GM18951 (cell line): ENCODE data around the gene UBE2Q2.
A peak's percentile ranks its signal among the peaks of the same experiment; 100 is the strongest.
"Not testable (repeated sequence)": the region's sequence is repeated elsewhere in the genome, so short reads cannot be mapped to it uniquely, and the experiment has no call there.

Source experiments
- POLR2A ChIP-seq: IDR thresholded peaks from 4 replicates; pipeline ENCODE4 v1.6.1; 2011; ENCODE audit warnings: mild to moderate bottlenecking; ENCODE audit not compliant: insufficient read length, insufficient read depth; ENCODE audit errors: extremely low read depth
- in situ Hi-C: fragments of 300-500 bp; cut with MboI; formaldehyde crosslinking; loops from one replicate; pipeline ENCODE4 v1.12.0; 2022; ENCODE audit warnings: low sequenced_read_pairs, mixed read lengths, inconsistent platforms; ENCODE audit not compliant: unreplicated experiment

The UBE2Q2 gene

GRCh38 chr15:75835990-75836958, 7.0 kb upstream of the UBE2Q2 start:
- TF ChIP-seq POLR2A: no peak
- in situ Hi-C loops: no loop called here

- no peak for TF ChIP-seq POLR2A
- in situ Hi-C loops: no loop called here
These were observed 6.3 kb upstream of the UBE2Q2 start for GRCh38 chr15:75836959-75837334.

- no peak for TF ChIP-seq POLR2A
- in situ Hi-C loops: no loop called here
These were observed 2.6 kb upstream of the UBE2Q2 start for GRCh38 chr15:75840659-75841058.

- in situ Hi-C loops: no loop called here
- no peak for TF ChIP-seq POLR2A
These were observed 1.6 kb upstream of the UBE2Q2 start for GRCh38 chr15:75841626-75842025.

- TF ChIP-seq POLR2A: peak; percentile 31
These were observed 683 bp downstream of the UBE2Q2 start for GRCh38 chr15:75843678-75844581.

GRCh38 chr15:75844629-75845335, 1.5 kb downstream of the UBE2Q2 start:
- TF ChIP-seq POLR2A: no peak
- in situ Hi-C loops: no loop called here

More at GRCh38 chr15:75843678-75844581, 683 bp downstream of the UBE2Q2 start:
- in situ Hi-C loops: no loop called here

- in situ Hi-C loops: no loop called here
- no peak for TF ChIP-seq POLR2A
These were observed 5.9 kb downstream of the UBE2Q2 start for GRCh38 chr15:75849167-75849566.

- no peak for TF ChIP-seq POLR2A
- in situ Hi-C loops: no loop called here
These were observed 7.5 kb downstream of the UBE2Q2 start for GRCh38 chr15:75850708-75851107.

- in situ Hi-C loops: not testable (repeated sequence)
These were observed 8.3 kb downstream of the UBE2Q2 start for GRCh38 chr15:75851566-75851965.

- TF ChIP-seq POLR2A: no peak
- in situ Hi-C loops: no loop called here
These were observed 14.6 kb downstream of the UBE2Q2 start for GRCh38 chr15:75857886-75858285.

GRCh38 chr15:75861750-75862402, 18.6 kb downstream of the UBE2Q2 start:
- no peak for TF ChIP-seq POLR2A
- in situ Hi-C loops: no loop called here

GRCh38 chr15:75862796-75863195, 19.5 kb downstream of the UBE2Q2 start:
- no peak for TF ChIP-seq POLR2A
- in situ Hi-C loops: no loop called here

GRCh38 chr15:75864213-75865059, 21.2 kb downstream of the UBE2Q2 start:
- TF ChIP-seq POLR2A: no peak
- in situ Hi-C loops: no loop called here

GRCh38 chr15:75866045-75866444, 22.8 kb downstream of the UBE2Q2 start:
- in situ Hi-C loops: not testable (repeated sequence)
